HL-60 (cell line): ENCODE results near the gene PDE5A.

ENCODE experiments used
- POLR2AphosphoS5 ChIP-seq: IDR thresholded peaks from 2 replicates; pipeline ENCODE4 v1.6.1; 2012; ENCODE audit warnings: low read depth
- TF ChIP-seq, protein P1 (sequence below): IDR thresholded peaks from one replicate; pipeline ENCODE4 v1.5.1; 2011; ENCODE audit warnings: low read length, control low read depth, inconsistent platforms; ENCODE audit not compliant: insufficient read depth
- TF ChIP-seq, protein P2 (sequence below): IDR thresholded peaks from 2 replicates; pipeline ENCODE4 v1.6.1; 2012; ENCODE audit warnings: low read depth; ENCODE audit not compliant: insufficient replicate concordance

DNA sequence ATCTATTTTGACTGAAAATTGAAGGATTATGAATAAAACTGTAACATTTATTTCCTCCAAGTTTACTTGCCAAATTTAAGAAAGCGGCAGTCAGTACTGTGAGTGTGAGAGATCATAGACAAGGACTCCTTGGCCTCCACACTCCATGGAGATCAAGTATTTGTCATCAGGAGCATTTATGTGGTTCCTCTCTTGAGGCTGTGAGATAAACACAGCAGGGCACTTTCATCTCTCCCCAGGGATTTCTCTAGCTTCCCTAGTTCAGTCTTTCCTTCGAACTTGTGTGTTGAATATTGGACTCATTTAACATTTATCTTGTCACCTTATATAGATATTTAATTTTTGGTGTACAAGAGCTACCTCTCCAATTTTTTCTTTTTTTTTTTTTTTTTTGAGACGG lies 40.8 kb downstream of the PDE5A start:
- TF ChIP-seq, protein P1, sequence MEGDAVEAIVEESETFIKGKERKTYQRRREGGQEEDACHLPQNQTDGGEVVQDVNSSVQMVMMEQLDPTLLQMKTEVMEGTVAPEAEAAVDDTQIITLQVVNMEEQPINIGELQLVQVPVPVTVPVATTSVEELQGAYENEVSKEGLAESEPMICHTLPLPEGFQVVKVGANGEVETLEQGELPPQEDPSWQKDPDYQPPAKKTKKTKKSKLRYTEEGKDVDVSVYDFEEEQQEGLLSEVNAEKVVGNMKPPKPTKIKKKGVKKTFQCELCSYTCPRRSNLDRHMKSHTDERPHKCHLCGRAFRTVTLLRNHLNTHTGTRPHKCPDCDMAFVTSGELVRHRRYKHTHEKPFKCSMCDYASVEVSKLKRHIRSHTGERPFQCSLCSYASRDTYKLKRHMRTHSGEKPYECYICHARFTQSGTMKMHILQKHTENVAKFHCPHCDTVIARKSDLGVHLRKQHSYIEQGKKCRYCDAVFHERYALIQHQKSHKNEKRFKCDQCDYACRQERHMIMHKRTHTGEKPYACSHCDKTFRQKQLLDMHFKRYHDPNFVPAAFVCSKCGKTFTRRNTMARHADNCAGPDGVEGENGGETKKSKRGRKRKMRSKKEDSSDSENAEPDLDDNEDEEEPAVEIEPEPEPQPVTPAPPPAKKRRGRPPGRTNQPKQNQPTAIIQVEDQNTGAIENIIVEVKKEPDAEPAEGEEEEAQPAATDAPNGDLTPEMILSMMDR, result no peak
- TF ChIP-seq, protein P2, sequence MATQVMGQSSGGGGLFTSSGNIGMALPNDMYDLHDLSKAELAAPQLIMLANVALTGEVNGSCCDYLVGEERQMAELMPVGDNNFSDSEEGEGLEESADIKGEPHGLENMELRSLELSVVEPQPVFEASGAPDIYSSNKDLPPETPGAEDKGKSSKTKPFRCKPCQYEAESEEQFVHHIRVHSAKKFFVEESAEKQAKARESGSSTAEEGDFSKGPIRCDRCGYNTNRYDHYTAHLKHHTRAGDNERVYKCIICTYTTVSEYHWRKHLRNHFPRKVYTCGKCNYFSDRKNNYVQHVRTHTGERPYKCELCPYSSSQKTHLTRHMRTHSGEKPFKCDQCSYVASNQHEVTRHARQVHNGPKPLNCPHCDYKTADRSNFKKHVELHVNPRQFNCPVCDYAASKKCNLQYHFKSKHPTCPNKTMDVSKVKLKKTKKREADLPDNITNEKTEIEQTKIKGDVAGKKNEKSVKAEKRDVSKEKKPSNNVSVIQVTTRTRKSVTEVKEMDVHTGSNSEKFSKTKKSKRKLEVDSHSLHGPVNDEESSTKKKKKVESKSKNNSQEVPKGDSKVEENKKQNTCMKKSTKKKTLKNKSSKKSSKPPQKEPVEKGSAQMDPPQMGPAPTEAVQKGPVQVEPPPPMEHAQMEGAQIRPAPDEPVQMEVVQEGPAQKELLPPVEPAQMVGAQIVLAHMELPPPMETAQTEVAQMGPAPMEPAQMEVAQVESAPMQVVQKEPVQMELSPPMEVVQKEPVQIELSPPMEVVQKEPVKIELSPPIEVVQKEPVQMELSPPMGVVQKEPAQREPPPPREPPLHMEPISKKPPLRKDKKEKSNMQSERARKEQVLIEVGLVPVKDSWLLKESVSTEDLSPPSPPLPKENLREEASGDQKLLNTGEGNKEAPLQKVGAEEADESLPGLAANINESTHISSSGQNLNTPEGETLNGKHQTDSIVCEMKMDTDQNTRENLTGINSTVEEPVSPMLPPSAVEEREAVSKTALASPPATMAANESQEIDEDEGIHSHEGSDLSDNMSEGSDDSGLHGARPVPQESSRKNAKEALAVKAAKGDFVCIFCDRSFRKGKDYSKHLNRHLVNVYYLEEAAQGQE, result no peak
- no peak for TF ChIP-seq POLR2AphosphoS5
